ENCODE measurements around the gene INTS14. TPM values are rescaled to one million over a fixed set of nuclear protein-coding genes. Genes with fewer than 3 reads are reported as not detected.

The INTS14 gene
- total and polyA plus RNA-seq, 12 donors = 16.4 to 64.6 (median 34.4) TPM

DNA sequence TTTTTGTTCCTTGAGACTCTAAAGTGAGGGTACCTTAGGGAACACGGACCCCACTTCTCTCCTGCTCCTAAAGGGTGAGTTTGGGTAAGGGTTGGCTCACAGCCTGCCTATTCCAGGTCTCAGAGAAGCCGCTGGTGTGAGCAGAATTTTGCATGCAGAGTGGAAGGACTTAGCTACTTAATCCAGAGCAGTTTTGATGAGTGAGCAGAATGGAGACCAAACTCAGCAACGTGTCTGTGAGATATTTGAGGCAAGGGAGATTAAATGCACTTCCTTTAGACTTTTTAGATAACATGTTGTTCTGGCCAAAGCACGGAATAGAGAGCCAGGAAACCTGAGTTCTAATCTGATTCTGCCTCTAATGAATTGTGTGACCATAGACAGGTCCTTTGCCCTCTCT, 15.9 kb upstream of the INTS14 start:
- Histone ChIP-seq H3K27ac (no peak overlapping the region), H3K9me3 (replicated peaks in 1 of 3) (no peaks in the 10 kb centered on the region), H3K27me3 (no peaks in the 10 kb centered on the region), H3K4me1 (replicated peaks in 1 of 2) (peaks cover 0 to 4% of the 10 kb centered on the region in 2 donors), H3K4me3 (no peak overlapping the region), H3K36me3 (replicated peaks in 1 of 2) (no peaks in the 10 kb centered on the region)
- intact Hi-C loops (cut with DNase I) = no loop called here
- WGBS, 4 donors = 79 to 82% (median 81%) methylated on average over 4 of the region's 4 CpGs
- TF ChIP-seq POLR2A (IDR thresholded peaks at IDR 0.05) = no peak
- TF ChIP-seq, protein P1, sequence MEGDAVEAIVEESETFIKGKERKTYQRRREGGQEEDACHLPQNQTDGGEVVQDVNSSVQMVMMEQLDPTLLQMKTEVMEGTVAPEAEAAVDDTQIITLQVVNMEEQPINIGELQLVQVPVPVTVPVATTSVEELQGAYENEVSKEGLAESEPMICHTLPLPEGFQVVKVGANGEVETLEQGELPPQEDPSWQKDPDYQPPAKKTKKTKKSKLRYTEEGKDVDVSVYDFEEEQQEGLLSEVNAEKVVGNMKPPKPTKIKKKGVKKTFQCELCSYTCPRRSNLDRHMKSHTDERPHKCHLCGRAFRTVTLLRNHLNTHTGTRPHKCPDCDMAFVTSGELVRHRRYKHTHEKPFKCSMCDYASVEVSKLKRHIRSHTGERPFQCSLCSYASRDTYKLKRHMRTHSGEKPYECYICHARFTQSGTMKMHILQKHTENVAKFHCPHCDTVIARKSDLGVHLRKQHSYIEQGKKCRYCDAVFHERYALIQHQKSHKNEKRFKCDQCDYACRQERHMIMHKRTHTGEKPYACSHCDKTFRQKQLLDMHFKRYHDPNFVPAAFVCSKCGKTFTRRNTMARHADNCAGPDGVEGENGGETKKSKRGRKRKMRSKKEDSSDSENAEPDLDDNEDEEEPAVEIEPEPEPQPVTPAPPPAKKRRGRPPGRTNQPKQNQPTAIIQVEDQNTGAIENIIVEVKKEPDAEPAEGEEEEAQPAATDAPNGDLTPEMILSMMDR (IDR thresholded peaks at IDR 0.05) = no peak
- no peak for DNase-seq

DNA sequence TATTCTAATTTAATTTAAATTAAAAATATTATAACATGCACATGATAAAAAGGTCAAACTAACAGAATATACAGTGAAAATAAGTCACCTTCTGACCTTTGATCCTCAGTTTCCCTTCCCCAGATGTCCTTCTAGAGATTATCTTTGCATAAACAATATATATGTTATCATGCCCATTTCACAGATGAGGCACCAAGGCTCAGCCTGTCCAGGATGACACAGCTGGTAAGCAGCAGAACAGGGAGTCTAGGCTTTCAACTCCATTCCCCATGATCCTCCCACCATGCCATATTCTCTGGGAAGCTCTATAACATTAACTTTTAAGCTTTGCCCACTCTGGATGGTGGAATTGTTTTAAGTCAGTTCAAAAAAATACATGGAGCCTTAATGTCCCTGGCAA, 12.2 kb upstream of the INTS14 start:
- no peaks in the 10 kb centered on the region for H3K36me3 ChIP-seq (replicated peaks in 1 of 2)
- DNase-seq = no peak
- H3K9me3 ChIP-seq (replicated peaks in 1 of 3) = no peaks in the 10 kb centered on the region
- no peaks in the 10 kb centered on the region for H3K27me3 ChIP-seq
- TF ChIP-seq POLR2A (IDR thresholded peaks at IDR 0.05) = no peak
- TF ChIP-seq, protein P1 (IDR thresholded peaks at IDR 0.05) = no peak
- no peak overlapping the region for H3K4me3 ChIP-seq
- no peaks in the 10 kb centered on the region for H3K4me1 ChIP-seq (replicated peaks in 1 of 2)
- no peak overlapping the region for H3K27ac ChIP-seq
- intact Hi-C loops (cut with DNase I) = no loop called here

DNA sequence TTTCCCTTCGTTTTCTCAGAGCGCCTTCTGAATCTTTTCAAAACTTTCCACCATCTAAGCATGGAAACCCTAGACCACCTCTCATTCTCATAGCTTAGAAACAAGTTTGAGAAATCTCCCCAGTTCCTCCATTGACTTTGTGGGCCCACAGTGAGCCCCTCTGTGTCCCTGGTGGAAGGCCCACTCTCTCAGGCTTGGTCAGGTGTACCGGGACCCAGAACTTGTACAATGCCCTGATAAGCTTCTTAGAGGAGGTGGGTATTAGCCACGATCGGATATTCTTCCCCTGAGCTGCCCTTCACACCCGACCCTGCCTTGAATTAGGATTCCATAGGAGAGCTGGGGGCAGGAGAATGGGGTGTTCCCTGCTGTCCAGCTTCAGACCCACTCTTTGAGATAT, 10.7 kb upstream of the INTS14 start, which contains the start of gene SLC24A1:
SLC24A1 (plus strand) TSS at position 301 of the 400 bp plus-strand sequence. CDS start 2,143 bp downstream, outside the sequence.
- Histone ChIP-seq H3K27ac (no peak within 1 kb of the TSS), H3K36me3 (replicated peaks in 1 of 2) (no peaks in the 10 kb centered on the region), H3K9me3 (replicated peaks in 1 of 3) (no peaks in the 10 kb centered on the region), H3K4me3 (no peak within 1 kb of the TSS), H3K4me1 (replicated peaks in 1 of 2) (no peaks in the 10 kb centered on the region), H3K27me3 (no peaks in the 10 kb centered on the region)
- TF ChIP-seq POLR2A (IDR thresholded peaks at IDR 0.05) = no peak
- TF ChIP-seq, protein P1 (IDR thresholded peaks at IDR 0.05) = no peak
- WGBS, 4 donors = 91 to 95% (median 93%) methylated on average over 6 of the region's 6 CpGs
- intact Hi-C loops (cut with DNase I) = no loop called here
- DNase-seq = no peak

DNA sequence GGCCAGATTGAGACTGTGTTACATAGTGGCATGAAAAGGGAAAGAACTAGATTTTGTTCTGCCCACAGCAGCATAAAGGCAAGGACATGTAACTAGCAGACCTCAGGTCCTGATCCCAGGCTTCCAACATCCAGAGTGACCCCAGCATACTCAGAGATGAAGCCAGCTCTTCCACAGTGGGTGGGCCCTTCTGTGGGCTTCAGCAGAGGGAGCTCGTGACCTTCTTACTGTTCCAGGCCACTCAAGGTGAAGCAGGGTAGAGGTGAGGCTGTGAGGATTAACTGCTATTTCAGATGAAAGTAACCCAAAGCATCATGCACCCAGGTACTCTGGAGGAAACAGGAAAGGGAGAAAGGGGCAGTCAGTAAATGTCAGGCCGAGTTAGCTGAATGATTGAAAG, 9.9 kb upstream of the INTS14 start:
- Histone ChIP-seq H3K4me1 (replicated peaks in 1 of 2) (no peaks in the 10 kb centered on the region), H3K27ac (no peak overlapping the region), H3K27me3 (no peaks in the 10 kb centered on the region), H3K4me3 (no peak overlapping the region), H3K9me3 (replicated peaks in 1 of 3) (no peaks in the 10 kb centered on the region), H3K36me3 (replicated peaks in 1 of 2) (no peaks in the 10 kb centered on the region)
- WGBS, 4 donors = 81 to 95% (median 90%) methylated on average over 2 of the region's 2 CpGs
- no peak for TF ChIP-seq POLR2A (IDR thresholded peaks at IDR 0.05)
- TF ChIP-seq, protein P1 (IDR thresholded peaks at IDR 0.05) = no peak
- intact Hi-C loops (cut with DNase I) = no loop called here
- no peak for DNase-seq
